22Rv1 (cell line): Measurements from ENCODE around the gene CRYBG2.

Source experiments
- ZFX ChIP-seq: fragments of 450-650 bp; IDR thresholded peaks from 2 replicates; pipeline ENCODE4 v1.6.1; 2017; ENCODE audit warnings: antibody characterized with exemption, borderline replicate concordance
- TF ChIP-seq, protein P1 (sequence below): fragments of 450-650 bp; IDR thresholded peaks from 2 replicates; pipeline ENCODE4 v1.5.1; 2017; ENCODE audit warnings: mild to moderate bottlenecking

DNA sequence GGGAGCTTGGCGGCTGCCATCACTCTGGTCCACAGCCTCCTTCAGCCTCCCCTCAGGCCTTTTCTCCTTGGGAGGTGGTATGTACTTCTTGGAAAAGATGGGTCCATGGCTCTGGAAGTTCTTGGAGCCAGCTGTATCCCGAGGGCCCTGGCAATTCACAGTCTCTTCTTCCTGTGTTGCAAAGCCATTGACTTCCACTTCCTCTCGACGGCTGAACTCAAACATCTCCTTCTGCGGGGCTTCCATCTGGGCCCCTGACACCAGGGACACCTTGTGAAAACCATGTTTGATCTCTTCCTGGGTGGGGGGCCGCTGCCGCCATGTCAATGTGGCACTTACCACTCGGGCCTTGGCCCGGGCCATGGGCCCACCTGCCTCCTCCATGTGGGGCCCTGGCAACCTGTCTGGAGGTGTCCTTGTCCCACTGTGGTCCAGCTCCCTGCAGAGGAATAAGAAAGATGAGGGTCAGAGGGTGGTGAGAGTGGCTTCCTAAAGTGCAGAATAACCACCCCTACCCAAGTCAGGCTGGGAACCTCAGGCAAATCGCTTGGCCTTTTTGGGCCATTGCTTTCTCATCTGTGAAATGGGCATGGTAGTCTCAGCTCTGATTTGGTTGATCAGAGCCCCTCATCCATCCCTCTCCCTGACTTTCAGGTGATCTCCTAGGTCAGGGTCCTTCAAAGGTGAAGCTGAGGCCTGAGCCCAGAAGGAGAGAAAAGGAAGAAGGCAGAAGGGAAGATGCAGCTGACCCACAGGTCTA is 7.5 kb downstream of the CRYBG2 start:
- TF ChIP-seq, protein P1, sequence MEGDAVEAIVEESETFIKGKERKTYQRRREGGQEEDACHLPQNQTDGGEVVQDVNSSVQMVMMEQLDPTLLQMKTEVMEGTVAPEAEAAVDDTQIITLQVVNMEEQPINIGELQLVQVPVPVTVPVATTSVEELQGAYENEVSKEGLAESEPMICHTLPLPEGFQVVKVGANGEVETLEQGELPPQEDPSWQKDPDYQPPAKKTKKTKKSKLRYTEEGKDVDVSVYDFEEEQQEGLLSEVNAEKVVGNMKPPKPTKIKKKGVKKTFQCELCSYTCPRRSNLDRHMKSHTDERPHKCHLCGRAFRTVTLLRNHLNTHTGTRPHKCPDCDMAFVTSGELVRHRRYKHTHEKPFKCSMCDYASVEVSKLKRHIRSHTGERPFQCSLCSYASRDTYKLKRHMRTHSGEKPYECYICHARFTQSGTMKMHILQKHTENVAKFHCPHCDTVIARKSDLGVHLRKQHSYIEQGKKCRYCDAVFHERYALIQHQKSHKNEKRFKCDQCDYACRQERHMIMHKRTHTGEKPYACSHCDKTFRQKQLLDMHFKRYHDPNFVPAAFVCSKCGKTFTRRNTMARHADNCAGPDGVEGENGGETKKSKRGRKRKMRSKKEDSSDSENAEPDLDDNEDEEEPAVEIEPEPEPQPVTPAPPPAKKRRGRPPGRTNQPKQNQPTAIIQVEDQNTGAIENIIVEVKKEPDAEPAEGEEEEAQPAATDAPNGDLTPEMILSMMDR: no peak
- TF ChIP-seq ZFX: no peak
